ENCODE data around the gene CPNE5. TPM values are rescaled to one million over a fixed set of nuclear protein-coding genes. Genes with fewer than 3 reads are reported as not detected.

Gene CPNE5
- total RNA-seq, 1 donor from 2014 or later = 59.1 TPM

DNA sequence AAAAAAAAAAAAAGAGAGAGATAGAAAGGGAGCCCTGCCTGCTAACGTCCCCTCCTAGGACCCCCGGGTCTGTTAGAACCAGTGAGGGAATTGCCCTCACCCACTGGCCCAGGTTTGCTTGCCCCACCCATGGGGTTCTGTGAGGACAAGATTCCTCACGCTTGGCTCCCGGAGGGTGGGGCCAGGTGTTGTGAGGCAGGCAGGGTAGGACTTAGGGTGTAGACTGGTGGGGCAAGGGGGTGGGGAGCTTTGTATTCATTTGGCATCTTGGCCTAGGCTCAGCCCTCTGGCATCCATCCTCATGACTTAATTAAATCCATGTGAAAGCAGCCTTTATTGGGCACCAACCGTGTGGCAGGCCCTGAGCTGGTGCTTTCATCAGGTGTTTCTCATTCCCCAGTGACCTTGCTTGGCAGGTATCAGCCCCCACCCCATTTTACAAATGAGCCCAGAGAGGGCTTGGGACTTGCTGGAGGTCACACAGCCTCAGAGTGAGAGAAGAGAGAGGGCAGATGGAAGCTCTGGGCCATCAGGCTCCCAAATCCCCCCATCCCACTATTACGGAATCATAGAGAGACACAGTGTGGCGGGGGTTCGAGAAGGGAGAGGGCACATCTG is 122.7 kb downstream of the CPNE5 start:
- ChIA-PET CTCF (no interaction called here), POLR2A (interaction anchor here (0.6 to 0.7 kb wide), 2 partner anchors 8 to 9 kb away, joined by 5 to 7 read pairs; no protein-coding TSS in a partner anchor)
- intact Hi-C loops (cut with micrococcal nuclease) = no loop called here
- TF ChIP-seq, protein P1, sequence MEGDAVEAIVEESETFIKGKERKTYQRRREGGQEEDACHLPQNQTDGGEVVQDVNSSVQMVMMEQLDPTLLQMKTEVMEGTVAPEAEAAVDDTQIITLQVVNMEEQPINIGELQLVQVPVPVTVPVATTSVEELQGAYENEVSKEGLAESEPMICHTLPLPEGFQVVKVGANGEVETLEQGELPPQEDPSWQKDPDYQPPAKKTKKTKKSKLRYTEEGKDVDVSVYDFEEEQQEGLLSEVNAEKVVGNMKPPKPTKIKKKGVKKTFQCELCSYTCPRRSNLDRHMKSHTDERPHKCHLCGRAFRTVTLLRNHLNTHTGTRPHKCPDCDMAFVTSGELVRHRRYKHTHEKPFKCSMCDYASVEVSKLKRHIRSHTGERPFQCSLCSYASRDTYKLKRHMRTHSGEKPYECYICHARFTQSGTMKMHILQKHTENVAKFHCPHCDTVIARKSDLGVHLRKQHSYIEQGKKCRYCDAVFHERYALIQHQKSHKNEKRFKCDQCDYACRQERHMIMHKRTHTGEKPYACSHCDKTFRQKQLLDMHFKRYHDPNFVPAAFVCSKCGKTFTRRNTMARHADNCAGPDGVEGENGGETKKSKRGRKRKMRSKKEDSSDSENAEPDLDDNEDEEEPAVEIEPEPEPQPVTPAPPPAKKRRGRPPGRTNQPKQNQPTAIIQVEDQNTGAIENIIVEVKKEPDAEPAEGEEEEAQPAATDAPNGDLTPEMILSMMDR (IDR thresholded peaks at IDR 0.05) = no peak
- H3K9me3 Mint-ChIP-seq = no peaks in the 10 kb centered on the region
- H3K4me3 Mint-ChIP-seq = no peak overlapping the region
- H3K27ac Mint-ChIP-seq = no peak overlapping the region
- no peaks in the 10 kb centered on the region for H3K27me3 Mint-ChIP-seq
- H3K36me3 Mint-ChIP-seq (ENCODE audit: low read depth) = no peaks in the 10 kb centered on the region
- peaks cover 15% of the 10 kb centered on the region for H3K4me1 Mint-ChIP-seq
- DNase-seq (no peak), ATAC-seq (ENCODE audit: low read depth) (no peak)

DNA sequence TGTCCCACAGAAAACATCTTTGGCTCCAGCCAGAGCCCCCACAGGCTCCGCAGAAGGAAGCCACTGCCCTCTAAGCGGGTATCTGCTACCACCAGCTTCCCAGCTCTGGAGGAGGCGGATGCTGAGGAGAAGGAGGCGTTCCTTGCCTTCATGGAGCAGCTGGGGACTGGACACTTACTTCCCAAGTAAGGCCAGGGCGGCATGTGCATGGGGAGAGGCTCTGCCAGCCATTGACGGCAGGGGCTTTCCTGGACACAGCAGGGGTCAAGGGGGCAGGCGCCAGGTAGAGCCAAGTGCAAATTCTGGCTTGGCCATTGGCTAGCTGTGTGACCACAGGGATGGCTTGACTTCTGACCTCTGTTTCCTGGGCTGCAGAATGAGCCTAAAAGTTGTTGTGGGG is 123.8 kb downstream of the CPNE5 start:
- no peaks in the 10 kb centered on the region for H3K9me3 Mint-ChIP-seq
- no peak overlapping the region for H3K4me3 Mint-ChIP-seq
- TF ChIP-seq, protein P1 (IDR thresholded peaks at IDR 0.05) = no peak
- DNase-seq (no peak), ATAC-seq (ENCODE audit: low read depth) (no peak)
- no peaks in the 10 kb centered on the region for H3K36me3 Mint-ChIP-seq (ENCODE audit: low read depth)
- no peak overlapping the region for H3K27ac Mint-ChIP-seq
- ChIA-PET CTCF (no interaction called here), POLR2A (no interaction called here)
- H3K27me3 Mint-ChIP-seq = no peaks in the 10 kb centered on the region
- peaks cover 10% of the 10 kb centered on the region for H3K4me1 Mint-ChIP-seq
- intact Hi-C loops (cut with micrococcal nuclease) = no loop called here

DNA sequence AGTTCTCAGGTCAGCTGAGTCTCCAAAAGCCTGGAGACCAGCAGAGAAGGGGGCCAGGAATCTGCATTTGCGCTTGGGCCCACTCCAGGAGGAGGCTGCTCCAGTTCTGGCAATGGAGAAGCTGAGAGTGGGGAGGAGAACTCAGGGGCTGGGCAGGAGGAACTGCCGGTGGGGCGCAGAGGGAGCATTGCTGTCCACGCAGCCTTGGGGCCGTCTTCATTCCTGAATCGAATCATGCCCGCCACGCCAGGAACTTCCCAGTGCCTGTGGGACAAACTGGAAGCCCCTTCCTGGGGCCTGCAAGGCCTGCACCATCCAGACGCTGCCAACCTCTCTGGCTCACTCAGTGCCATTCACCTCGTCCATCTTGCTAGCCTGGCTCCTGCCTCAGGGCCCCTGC is 124.7 kb downstream of the CPNE5 start:
- Mint-ChIP-seq H3K27ac (no peak overlapping the region), H3K4me1 (peaks cover 3% of the 10 kb centered on the region), H3K9me3 (no peaks in the 10 kb centered on the region), H3K36me3 (ENCODE audit: low read depth) (no peaks in the 10 kb centered on the region), H3K4me3 (no peak overlapping the region), H3K27me3 (no peaks in the 10 kb centered on the region)
- CTCF ChIA-PET = no interaction called here
- TF ChIP-seq, protein P1 (IDR thresholded peaks at IDR 0.05) = no peak
- intact Hi-C loops (cut with micrococcal nuclease) = no loop called here
- ATAC-seq (ENCODE audit: low read depth) (no peak), DNase-seq (no peak)
- POLR2A ChIA-PET = no interaction called here

DNA sequence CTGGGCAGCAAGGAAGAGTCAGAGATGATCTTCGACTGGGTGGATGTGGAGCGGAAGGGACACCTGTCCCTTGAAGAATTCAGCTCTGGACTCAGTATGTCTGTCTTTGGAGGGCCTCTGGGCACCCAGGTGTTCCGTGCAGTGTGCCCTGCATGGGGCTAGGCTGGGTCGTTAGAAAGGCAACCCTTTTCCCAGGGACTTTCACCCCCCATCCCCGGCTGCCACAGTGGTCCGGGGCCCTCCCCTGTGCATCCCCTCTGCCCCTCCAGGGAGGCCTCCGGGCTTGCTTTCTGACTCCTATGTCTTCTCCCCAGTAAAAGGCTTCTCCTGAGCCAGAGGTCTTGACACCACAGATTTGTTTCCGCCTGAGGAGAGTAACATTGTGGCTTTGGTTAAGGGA is 125.4 kb downstream of the CPNE5 start:
- no peak overlapping the region for H3K27ac Mint-ChIP-seq
- TF ChIP-seq, protein P1 (IDR thresholded peaks at IDR 0.05) = no peak
- H3K27me3 Mint-ChIP-seq = no peaks in the 10 kb centered on the region
- DNase-seq (no peak), ATAC-seq (ENCODE audit: low read depth) (no peak)
- H3K9me3 Mint-ChIP-seq = no peaks in the 10 kb centered on the region
- no peaks in the 10 kb centered on the region for H3K4me1 Mint-ChIP-seq
- H3K36me3 Mint-ChIP-seq (ENCODE audit: low read depth) = no peaks in the 10 kb centered on the region
- CTCF ChIA-PET = no interaction called here
- POLR2A ChIA-PET = no interaction called here
- intact Hi-C loops (cut with micrococcal nuclease) = no loop called here
- no peak overlapping the region for H3K4me3 Mint-ChIP-seq

DNA sequence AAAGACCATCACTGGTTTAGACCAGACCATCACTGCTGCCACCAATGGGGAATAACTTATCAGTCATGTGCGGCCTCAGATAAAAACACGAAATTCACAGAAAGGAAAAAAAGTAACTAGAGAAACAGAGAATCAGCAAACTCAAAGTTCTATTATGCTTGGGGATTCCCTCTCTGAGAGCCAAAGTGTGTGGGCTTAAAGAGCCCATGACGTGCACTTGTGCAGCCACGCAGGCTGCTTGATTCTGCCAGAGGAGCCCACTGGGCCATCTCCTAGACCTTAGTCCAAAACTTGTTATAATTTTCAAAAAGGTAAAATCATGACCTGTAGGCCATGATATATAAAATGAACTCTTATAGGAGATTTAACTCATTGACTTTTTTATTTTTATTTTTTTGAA is 126.4 kb downstream of the CPNE5 start:
- no peaks in the 10 kb centered on the region for H3K36me3 Mint-ChIP-seq (ENCODE audit: low read depth)
- ATAC-seq (ENCODE audit: low read depth) (no peak), DNase-seq (no peak)
- POLR2A ChIA-PET = no interaction called here
- H3K4me3 Mint-ChIP-seq = no peak overlapping the region
- intact Hi-C loops (cut with micrococcal nuclease) = no loop called here
- CTCF ChIA-PET = no interaction called here
- H3K27me3 Mint-ChIP-seq = no peaks in the 10 kb centered on the region
- H3K27ac Mint-ChIP-seq = no peak overlapping the region
- TF ChIP-seq, protein P1 (IDR thresholded peaks at IDR 0.05) = no peak
- no peaks in the 10 kb centered on the region for H3K4me1 Mint-ChIP-seq
- H3K9me3 Mint-ChIP-seq = no peaks in the 10 kb centered on the region

Measured in activated B cell treated with CpG ODN at 0.5 μM for 24 hours (primary cell).